ENCODE measurements around the gene KRT40.

The KRT40 gene

DNA sequence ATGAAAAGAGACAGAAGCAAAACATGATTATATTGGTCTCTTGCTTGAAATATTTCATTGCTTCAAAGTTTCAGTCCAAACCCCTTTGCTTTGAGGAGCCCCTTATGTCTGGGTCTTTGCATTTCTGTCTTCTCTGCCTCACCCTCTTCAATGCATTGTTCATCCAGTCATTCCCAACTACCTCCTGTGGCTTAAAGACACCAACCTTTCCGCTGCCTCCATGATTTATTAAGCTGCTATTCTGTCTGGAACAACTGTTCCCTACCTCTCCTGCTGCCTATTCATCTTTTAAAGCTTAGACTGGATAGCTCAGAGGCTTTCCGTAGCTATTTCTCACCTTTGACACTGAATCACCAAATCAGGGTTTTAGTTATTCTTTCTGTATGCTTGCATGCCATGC lies 13.2 kb upstream of the KRT40 start:
- FAIRE-seq = no peak

DNA sequence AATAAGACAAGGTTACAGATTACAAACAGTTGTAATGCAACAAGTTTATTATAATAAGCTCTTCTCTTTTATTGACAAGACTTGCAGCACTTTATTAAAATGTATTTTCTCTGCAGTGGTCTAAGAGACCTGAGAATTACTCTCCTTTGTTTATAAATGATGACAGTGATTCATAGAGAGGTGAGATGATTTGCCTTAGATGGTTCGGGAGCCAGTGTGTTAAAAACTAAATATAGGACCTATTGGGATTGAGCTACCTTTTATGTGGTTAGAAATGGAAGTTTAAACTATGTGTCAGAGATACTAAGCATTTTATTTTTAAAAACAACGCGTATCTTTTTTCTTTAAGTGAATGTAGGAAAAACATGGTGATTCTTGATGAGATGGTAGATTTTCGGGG lies 12.7 kb upstream of the KRT40 start:
- no peak for DNase-seq (ENCODE audit: low spot score)
- no peak for FAIRE-seq

More for the DNA sequence above, 13.2 kb upstream of the KRT40 start:
- no peak for DNase-seq (ENCODE audit: low spot score)

DNA sequence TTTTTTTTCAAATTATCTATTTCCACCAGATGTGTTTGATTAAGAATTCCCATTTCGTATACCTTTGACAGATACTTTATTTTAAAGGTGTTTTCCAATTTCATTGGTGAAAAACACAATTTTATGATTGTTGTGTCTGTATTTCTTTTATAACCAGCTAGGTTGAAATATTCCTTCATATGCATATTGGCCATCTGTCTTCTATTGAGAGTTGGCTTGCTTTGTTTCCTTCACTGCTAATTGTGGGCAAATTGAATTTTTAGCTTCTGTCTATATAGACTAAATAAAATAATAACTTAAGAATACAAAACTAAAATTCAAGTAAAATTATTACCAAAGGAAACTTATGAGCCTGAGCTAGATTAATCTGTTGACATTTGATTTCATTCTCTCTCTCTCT lies 11.0 kb upstream of the KRT40 start:
- DNase-seq (ENCODE audit: low spot score) (no peak), FAIRE-seq (no peak)

DNA sequence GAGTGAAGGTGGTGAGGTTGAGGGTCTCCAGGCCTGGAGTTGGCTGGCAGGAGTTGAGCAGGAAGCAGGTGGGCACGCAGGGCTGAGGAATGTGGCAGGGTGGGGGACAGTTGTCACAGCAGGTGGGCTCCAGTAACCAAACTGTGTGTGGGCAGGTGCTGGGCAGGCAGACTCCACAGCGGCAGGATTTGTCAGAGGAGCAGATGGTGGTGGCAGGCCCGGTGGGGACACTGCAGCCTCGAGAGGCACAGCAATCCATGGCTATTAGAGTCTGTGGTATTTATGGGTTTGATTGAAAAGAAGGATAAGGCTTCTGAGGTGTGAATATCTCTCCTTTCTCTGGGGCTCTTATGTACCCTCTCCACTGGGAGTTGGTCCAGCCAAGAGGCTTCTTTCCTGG lies 9.7 kb upstream of the KRT40 start, which contains the start of gene KRTAP3-3:
TSS of gene KRTAP3-3 (minus strand) at position 326 of the 400 bp plus-strand sequence. CDS start at position 259, 67 bp downstream.
- FAIRE-seq (peak; percentile 75), DNase-seq (ENCODE audit: low spot score) (no peak)

DNA sequence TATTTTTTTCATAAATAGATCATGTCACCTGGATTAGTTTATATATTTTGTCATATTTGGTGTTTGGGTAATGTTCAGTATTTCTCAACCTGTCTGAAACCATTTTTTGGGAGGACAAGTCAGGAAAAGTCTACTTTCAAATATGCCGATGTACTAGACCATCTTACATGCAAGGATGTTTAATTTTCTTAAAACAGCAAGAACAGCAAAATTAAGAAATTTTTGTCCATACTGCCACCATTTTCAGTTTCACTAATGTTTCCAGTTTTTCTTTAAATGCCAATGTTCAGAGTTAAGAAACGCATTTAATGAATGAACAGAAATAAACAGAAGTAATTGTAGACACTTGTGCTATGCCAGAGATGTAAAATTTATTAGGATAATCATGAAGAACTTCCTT lies 9.0 kb upstream of the KRT40 start:
- no peak for DNase-seq (ENCODE audit: low spot score)
- no peak for FAIRE-seq

DNA sequence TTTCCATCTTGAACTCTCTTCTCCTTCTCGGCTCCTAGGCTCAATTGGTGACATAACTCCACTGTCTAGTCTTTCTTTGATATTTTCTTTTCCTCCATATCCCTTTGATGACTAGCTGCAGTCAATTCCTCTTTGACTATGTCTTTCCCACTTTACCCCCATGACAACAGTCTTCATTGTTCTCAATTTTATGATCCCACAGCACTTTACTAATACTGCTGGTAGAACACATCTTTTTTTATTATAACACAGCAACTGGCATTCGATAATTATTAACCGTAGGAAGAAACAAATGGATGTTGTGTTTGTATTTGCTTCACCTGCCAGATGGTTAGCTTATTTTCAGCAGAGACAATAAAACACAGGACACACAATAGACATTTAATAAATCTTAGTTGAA lies 8.5 kb upstream of the KRT40 start:
- DNase-seq (ENCODE audit: low spot score) (no peak), FAIRE-seq (no peak)

DNA sequence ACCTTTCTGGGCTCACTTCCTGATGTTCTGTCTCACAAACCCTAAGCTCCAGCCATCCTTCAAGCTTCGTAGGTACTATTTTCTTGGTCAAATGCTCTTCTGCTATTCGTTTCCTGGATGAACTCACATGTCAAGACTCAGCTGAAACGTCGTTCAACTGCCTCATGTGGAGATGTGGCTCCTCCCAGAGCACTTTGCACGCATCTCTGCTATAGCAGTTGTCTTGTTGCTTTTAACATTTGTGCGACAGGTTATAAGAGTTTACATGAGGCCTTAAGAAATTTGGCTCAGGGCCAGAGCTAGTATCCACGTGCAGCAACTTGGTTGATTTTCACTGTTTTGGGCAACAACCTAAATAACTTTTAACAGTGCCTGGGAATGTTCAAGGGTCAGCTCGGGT lies 2.8 kb upstream of the KRT40 start:
- FAIRE-seq = no peak

DNA sequence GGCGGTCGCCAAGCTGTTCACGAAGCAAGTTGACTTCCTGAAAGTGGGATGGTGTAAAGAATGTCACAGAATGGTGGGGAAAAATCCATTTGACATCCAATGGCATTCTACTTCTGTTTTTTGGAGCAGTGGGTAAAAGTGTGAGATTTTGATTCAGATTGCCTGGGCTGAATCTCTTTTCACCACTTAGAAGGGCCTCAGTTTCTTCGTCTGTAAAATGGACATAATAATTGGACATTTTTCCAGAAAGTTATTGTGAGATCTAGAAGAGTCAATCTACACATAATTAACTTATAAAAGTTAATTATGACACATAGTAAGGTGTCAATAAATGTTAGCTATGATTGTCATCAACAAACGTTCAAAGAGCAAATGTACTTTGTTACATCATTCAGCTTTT lies 3.0 kb downstream of the KRT40 start:
- DNase-seq (ENCODE audit: low spot score) = no peak
- no peak for FAIRE-seq

More for the DNA sequence above, 2.8 kb upstream of the KRT40 start:
- DNase-seq (ENCODE audit: low spot score) = no peak

DNA sequence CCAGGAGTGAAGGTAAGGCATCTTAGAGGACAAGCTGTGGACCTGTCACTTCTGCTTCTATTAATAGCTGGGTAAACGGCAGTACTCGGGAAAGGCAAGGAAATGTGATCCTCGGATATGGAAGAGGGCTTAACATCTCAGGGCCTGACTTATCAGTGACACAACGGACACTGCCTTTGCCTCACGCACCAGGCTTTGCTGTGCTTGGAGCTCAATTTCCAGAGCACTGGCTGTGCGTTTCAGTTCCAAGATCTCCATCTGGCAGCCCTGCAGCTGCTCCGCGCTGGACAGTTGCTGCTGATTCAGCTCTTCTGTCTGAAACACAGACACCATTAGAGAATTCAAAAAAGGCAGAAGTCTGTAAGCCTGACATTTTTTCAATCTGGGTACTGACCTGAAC lies 3.5 kb downstream of the KRT40 start:
- no peak for DNase-seq (ENCODE audit: low spot score)
- FAIRE-seq = no peak

DNA sequence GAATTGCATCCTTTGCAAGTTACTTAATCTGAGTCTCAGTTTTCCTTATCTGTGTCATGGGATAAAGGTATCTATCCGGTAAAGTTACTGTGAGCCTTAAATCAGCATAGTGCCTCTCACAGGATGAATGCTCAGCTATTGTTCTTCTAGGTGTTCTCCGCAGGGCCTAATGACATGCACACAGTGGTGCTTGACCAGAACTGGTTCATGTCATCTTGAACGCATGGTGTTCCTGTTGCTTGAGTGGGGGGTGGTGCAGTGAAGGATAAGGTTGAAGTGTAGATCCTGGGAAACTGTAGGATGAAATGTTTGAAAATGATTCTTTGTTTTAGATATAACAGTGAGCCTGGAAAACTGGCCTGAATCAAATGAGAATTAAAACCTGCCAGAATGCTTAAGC lies 4.0 kb downstream of the KRT40 start:
- DNase-seq (ENCODE audit: low spot score) = no peak
- no peak for FAIRE-seq

DNA sequence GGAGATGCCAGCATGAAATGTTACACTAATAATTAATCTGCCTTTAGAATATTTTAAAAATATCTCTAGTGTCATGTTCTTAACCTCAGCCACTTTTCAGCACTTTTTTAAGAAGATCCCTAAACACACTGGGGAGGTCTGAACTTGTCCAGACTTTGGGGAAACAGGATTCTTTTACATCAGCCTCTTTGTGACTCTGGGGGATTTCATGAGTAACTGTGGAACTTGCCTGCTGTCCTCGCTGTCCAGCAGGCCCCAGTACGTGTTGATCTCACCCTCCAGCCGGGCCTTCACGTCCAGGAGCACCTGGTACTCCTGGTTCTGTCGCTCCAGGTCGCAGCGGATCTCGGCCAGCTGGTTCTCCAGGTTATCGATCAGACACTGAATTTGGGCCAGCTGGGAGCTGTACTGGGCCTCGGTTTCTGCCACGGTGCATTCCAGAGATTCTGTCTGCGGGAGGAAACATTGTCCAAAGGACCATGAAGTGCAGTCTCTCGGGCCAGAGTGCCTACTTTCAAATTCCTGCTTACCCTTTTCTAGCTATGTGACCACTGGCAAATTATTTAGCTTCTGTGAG lies 5.5 kb downstream of the KRT40 start:
- no peak for FAIRE-seq
- DNase-seq (ENCODE audit: low spot score) = no peak

DNA sequence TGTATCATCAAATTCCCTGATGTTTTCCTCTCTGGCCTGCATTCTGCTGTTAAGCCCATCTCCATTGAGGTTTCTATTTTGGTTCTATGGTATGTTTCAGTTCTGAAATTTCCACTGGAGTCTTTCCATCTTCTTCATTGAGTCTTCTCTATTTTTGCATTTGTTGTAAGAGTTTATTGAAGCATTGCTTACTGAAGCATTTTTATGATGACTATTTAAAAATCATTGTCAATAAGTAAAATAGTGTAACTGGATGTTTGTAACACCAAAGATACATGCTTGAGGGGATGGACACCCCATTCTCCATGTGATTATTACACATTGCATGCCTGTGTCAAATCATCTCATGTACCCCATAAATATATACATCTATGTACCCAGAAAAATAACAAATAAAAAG lies 8.6 kb downstream of the KRT40 start:
- FAIRE-seq (no peak), DNase-seq (ENCODE audit: low spot score) (no peak)

DNA sequence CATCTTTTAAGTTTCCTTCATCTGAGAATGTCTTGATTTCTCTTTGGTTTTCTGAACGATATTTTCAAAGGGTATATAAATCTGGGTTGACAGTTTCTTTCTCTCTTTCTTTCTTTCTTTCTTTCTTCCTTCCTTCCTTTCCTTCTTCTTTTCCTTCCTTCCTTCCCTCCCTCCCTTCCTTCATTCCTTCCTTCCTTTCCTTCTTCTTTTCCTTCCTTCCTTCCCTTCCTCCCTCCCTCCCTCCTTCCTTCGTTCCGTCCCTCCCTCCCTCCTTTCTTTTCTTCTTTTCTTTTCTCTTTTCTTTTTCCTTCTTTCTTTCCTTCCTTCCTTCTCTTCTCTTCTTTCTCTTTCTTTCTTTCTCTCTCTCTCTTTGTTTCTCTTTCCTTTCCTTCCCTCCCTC lies 9.8 kb downstream of the KRT40 start:
- DNase-seq (ENCODE audit: low spot score) (no peak), FAIRE-seq (no peak)

DNA sequence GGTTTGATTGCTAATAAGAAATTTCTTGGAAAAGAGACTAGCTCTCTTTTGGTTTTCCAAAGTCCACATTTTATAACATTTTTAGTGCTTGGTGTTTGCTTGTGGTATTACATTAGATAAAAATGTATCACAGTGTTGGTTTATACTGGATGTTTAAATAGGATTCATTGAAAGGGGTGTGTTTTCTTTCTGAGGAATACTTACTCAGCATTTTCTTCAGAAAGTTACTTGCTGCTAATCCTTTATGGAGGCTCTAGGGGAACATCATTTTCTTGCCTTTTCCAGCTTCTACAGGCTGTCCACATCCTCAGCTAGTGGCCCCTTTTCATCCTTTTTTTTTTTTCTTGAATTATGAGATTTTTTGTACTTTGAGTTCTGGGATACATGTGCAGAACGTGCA lies 16.5 kb downstream of the KRT40 start:
- DNase-seq (ENCODE audit: low spot score) (no peak), FAIRE-seq (no peak)

DNA sequence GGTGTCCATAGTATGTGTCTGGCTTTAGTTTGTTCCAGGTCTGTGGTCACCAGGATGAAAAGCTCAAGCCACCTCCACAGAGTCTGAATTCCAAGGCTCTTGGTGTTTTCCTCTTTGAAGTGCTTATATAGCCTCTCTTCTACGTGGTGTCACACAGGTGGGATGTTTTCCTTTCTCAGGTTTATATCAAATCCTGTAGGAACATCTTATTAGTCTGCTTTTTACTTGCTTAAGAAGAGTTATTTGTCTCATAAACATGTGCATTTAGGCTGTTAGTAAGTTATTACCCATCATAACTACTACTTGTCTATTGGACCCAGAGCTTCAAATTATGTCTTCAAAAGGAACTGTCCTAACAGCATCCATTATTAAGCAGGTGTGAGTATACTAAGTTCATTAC lies 17.3 kb downstream of the KRT40 start, which contains the start of gene KRT39:
TSS of gene KRT39 (minus strand) at position 101 of the 400 bp plus-strand sequence. CDS start at position 9, 92 bp downstream.
- DNase-seq (ENCODE audit: low spot score) = no peak
- FAIRE-seq = no peak

DNA sequence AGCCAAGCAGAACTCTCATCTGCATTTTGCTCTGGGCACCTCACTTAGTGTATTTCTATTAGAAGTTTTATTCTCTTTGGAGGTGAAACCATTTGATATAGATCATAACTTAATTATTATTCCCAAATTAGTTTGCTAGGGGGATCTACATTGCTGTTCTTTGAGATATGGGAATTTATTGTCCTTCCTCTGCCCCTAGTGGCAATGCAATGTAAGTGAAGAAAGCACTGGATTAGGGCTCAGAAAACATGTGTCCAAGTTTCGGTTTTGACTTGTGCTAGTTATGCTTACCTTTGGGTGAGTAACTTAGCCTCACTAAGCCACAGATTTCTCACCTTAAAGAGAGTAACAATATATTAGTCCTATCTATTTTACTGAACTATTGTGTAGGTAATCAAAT lies 20.3 kb downstream of the KRT40 start:
- DNase-seq (ENCODE audit: low spot score) = no peak
- FAIRE-seq = no peak

DNA sequence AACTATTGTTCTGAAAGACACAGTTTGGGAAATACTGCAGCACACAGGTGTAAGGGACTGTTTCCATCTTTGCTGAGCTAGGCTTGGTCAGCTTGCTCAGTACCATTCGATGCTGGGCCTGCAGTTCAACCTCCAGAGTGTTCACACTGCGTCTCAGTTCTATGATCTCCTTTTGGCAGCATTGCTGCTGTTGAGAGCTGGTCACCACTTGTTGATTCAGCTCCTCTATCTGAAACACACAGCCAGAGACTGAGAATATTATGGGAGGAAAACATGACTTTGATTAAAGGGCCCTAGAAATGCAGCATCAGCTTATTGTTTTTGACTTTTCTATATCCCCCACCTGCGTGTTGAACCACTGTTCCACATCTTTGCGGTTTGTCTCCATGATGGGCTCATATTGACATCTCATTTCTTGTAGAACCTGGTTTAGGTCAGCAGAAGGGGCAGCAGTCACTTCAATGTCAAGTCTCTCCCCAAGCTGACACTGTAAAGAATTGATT lies 22.0 kb downstream of the KRT40 start:
- FAIRE-seq (no peak), DNase-seq (ENCODE audit: low spot score) (no peak)

DNA sequence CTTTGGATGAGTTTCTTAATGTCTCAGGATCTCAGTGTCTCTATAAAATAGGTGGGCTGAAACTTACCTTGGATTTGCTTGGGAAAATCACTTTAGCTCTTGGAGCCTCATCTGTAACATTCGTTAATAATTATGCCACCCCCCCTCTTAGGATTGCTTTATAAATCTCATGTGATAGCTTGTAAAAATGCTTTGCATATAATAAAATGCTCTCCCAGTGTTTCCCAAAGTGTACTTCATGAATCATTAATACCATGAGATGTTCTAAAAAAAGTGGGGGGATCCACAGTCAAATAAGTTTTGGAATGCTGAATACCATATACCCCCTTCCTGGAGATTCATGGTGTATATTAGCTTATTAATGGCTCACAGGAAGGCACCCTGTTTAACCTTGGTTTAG lies 22.5 kb downstream of the KRT40 start:
- DNase-seq (ENCODE audit: low spot score) (no peak), FAIRE-seq (no peak)

DNA sequence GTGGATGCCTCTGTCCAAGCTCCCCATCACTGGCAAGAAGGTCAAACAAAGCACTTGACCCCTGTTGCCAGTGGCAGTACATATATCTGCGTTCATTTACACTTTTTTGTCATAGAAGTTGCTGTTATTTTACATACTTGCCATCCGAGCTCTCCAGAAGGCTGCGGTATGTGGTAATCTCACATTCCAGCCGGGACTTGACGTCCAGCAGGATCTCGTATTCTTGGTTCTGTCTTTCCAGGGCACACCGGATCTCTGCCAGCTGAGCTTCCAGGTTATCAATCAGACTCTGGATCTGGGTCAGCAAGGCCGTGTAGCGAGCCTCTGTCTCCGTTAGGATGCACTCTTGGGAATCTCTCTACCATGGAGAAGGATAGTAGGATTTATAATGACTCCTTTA lies 24.0 kb downstream of the KRT40 start:
- DNase-seq (ENCODE audit: low spot score) = no peak
- FAIRE-seq = no peak

DNA sequence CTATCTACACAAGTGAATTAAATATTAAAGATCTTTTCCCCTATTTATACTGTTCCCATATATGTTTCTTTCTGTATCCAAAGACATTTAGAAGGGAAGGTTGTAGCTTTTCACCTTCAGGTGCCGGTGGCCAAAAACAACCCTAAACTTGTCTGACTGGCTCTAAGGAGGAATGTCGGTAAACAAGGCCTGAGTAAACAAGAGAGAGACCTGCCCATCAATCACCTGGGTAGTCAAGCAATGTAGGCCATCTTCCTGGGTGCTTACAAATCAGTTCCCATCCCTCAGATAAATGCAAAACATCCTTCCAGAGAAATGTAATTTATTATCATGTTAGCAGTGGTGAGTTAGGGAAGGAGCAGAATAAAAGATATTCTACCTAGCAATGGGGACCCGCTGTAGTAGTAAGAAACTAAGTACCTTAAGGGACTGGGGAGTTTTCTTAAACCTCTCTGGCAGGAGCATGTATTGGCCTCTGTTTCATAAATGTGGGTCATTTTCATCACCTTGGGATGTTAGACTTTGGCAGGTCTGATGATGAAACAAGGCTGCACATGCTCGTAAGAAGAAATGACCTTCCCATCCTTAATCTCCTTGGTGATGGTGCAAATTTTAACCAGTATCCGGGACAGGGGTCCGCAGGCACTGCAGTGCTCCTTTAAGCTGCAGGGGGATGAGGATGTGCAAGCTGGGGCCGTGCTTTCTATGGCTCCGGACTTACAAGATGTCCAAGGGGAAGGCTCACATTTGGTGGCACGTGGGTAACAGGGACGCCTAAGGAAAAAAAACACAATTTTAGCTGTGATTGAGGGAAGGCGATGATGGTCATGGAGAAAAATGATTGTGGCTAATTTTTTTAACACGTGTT lies 25.8 kb downstream of the KRT40 start:
- DNase-seq (ENCODE audit: low spot score) (no peak), FAIRE-seq (no peak)

DNA sequence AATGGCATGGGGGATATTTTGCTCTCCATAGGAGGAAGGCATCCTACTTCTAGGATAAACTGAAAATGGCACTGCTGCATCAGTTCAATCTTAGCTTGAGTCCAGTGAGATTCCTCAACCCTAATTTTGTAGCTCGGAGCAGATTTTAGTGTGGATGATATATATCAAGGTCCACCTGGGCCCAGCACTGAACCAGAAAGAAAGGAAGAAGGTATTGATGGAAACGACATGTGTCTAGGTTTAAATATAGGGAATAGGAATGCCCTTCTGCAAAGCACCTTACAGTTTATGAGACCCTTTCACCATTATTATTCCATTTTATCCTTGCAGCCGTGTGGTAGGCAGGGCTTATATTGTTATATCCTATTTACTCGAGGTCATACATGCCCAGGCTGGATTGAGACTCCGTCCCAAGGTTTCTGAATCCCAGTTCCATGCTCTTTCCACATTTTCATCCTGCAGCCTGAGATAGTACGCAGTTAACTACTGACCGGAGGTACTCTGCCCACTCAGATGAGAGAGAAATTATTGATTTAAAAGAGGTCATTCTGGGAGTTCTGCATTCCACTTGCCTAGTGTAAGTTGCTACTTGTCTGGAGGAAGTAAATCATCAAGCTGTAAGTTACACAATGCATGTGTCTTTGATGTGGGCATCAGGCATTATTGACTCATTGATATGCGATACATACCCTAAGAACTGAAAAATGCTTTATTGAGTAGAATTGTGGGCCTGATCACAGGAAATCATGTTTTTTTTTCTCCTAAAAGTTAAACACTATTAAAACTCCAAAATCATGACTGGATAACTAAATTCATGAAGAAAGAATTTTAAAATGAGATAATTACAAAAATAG lies 27.5 kb downstream of the KRT40 start:
- DNase-seq (ENCODE audit: low spot score) (peak; percentile 71), FAIRE-seq (peak; percentile 35)

DNA sequence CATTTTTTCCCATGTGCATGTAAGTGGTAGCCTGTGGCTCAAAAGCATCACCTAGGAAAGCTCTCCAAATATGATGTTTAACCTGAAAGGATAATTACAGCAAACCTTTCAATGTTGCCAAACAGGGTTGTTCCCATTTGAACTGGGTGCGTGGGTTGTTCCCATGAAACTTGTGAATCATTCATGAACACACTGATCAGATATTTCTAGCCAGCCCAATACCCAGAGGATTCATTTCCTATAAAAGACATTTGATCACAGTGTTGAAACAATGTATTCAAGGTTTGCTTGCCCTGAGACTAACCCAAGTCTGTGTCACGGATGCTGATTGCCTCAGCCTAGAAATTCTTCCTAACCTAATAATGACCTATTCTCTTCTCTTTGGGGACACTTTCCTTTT lies 30.2 kb downstream of the KRT40 start:
- FAIRE-seq (peak; percentile 23), DNase-seq (ENCODE audit: low spot score) (peak; percentile 42)

Measured in urothelium cell line (cell line).